ENCODE results near the gene CBFA2T2.

The CBFA2T2 gene

DNA sequence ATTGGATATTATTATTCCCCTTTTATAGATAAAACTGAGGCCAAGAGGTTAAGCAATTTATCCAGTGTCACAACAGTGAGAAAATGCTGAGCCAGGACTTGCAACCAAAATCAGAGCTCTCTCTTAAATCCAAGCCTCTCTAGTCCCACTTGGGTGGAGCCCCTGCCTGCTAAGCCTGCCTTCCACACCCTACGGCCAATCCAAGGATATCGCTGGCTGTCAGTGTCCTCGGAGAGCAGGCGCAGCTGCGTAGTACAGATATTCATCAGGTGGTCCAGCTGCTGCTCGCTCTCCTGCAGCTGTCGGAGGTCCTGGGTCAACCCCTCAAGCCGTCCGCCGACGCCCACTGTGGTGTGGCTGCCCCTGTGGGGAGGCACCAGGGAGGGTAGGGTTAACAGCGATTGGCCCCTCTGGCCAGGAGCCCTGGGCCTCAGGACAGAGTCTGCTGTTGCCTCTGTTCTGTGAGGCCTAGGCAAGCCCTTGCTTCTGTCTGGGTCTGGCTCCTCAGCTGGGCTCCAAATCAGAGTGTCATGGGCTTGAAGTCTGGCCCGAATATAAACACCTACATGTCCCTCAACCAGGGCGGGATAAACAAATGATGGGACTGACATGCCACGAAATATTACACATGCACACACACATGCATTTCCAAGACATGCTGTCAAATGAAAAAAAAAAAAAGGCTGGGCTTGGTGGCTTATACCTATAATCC lies 188.3 kb downstream of the CBFA2T2 start:
- no peak for TF ChIP-seq FOXP2 (optimal IDR thresholded peaks at IDR 0.05; ENCODE audit: borderline replicate concordance, extremely low read depth, extremely low read length, insufficient read depth)
- TF ChIP-seq SIN3A (IDR thresholded peaks at IDR 0.05; ENCODE audit: borderline replicate concordance, insufficient read depth, low read length): no peak
- TF ChIP-seq, protein P1, sequence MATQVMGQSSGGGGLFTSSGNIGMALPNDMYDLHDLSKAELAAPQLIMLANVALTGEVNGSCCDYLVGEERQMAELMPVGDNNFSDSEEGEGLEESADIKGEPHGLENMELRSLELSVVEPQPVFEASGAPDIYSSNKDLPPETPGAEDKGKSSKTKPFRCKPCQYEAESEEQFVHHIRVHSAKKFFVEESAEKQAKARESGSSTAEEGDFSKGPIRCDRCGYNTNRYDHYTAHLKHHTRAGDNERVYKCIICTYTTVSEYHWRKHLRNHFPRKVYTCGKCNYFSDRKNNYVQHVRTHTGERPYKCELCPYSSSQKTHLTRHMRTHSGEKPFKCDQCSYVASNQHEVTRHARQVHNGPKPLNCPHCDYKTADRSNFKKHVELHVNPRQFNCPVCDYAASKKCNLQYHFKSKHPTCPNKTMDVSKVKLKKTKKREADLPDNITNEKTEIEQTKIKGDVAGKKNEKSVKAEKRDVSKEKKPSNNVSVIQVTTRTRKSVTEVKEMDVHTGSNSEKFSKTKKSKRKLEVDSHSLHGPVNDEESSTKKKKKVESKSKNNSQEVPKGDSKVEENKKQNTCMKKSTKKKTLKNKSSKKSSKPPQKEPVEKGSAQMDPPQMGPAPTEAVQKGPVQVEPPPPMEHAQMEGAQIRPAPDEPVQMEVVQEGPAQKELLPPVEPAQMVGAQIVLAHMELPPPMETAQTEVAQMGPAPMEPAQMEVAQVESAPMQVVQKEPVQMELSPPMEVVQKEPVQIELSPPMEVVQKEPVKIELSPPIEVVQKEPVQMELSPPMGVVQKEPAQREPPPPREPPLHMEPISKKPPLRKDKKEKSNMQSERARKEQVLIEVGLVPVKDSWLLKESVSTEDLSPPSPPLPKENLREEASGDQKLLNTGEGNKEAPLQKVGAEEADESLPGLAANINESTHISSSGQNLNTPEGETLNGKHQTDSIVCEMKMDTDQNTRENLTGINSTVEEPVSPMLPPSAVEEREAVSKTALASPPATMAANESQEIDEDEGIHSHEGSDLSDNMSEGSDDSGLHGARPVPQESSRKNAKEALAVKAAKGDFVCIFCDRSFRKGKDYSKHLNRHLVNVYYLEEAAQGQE (IDR thresholded peaks at IDR 0.05; ENCODE audit: insufficient read depth in 1 of 2, low read depth in 2 of 2, low read length in 2 of 2): no peak
- no peak; the same call in 1 of the 2 replicates for TF ChIP-seq POLR2AphosphoS5 (IDR thresholded peaks at IDR 0.05; ENCODE audit: low read depth, low read length)
- no peak for TF ChIP-seq TAF1 (IDR thresholded peaks at IDR 0.05; ENCODE audit: borderline replicate concordance, insufficient read depth, low read length)

DNA sequence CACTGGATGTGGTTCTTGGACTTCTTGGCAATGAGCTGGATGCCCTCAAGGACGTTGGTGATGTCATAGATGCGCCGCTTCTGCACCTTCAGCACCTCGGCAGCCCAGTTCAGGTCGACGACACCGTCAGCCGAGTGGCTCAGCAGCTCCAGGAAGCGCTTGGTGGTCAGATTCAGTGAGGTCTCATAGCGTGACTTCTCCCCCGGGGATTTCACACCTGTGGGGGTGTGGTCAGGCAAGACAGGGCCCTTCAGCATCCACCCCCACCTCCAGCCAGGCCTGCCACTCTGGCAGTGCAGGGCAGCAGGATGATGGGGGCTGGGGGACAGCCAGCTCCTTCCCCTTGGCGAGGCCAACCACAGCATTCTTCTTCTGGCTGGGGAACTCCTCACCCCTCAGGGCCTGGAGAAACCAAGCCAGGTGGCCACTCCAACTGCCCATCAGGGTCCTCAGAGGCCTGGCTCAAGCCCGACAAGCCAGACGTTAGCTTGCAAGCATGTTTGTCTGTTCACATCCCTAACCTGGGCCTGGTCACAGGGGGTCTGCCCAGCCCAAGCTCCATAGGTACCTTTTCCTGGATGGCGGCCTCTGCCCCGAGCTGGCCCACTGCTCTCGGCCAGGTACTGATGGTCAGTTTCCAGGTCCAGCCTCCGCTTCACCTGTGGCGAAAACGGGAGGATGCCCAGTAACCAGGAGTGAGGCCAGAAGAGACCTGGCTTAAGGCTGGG lies 190.0 kb downstream of the CBFA2T2 start:
- no peak for TF ChIP-seq POLR2AphosphoS5 (IDR thresholded peaks at IDR 0.05; ENCODE audit: low read depth, low read length)
- TF ChIP-seq TAF1 (IDR thresholded peaks at IDR 0.05; ENCODE audit: borderline replicate concordance, insufficient read depth, low read length): no peak
- TF ChIP-seq FOXP2 (optimal IDR thresholded peaks at IDR 0.05; ENCODE audit: borderline replicate concordance, extremely low read depth, extremely low read length, insufficient read depth): no peak
- TF ChIP-seq, protein P1 (IDR thresholded peaks at IDR 0.05; ENCODE audit: insufficient read depth in 1 of 2, low read depth in 2 of 2, low read length in 2 of 2): no peak
- no peak for TF ChIP-seq SIN3A (IDR thresholded peaks at IDR 0.05; ENCODE audit: borderline replicate concordance, insufficient read depth, low read length)

DNA sequence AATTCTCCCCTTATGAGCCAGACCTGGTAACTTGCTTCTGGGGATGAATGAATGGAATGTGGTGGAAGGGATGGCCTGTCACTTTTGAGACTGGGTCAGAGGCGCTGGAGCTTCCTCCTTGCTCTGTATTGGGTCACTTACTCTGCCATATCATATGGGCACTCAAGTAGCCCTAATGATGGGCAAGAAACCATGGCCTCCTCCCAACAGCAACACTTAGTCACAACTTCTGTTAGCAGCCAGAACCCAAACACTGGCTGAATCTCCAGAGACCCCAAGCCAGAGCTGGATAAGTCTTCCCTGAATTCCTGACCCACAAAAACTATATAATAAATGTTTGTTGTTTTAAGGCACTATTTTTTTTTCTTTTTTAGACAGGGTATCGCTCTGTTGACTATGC lies 190.8 kb downstream of the CBFA2T2 start:
- TF ChIP-seq, protein P1 (IDR thresholded peaks at IDR 0.05; ENCODE audit: insufficient read depth in 1 of 2, low read depth in 2 of 2, low read length in 2 of 2): no peak
- TF ChIP-seq TAF1 (IDR thresholded peaks at IDR 0.05; ENCODE audit: borderline replicate concordance, insufficient read depth, low read length) (no peak), SIN3A (IDR thresholded peaks at IDR 0.05; ENCODE audit: borderline replicate concordance, insufficient read depth, low read length) (no peak), FOXP2 (optimal IDR thresholded peaks at IDR 0.05; ENCODE audit: borderline replicate concordance, extremely low read depth, extremely low read length, insufficient read depth) (no peak), POLR2AphosphoS5 (IDR thresholded peaks at IDR 0.05; ENCODE audit: low read depth, low read length) (no peak)

DNA sequence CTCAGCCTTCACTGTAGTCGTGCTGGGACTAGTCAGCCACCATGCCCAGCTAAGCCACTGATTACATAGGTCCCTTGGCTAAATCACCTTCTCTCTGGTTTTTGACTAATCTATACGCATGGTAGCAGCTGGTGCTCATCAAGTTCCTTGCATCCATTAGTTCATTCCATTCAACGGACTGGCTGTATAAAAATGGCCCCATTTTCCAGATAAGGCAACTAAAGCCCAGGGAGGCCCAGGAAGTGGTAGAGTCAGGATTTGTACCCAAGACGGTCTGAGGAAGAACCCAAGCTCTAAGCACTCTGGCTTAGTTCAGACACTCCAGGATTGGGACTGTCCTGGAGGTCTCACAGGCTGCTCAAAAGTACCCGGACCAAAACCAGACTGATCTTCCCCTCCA lies 191.4 kb downstream of the CBFA2T2 start:
- TF ChIP-seq, protein P1 (IDR thresholded peaks at IDR 0.05; ENCODE audit: insufficient read depth in 1 of 2, low read depth in 2 of 2, low read length in 2 of 2): no peak
- TF ChIP-seq TAF1 (IDR thresholded peaks at IDR 0.05; ENCODE audit: borderline replicate concordance, insufficient read depth, low read length) (no peak), POLR2AphosphoS5 (IDR thresholded peaks at IDR 0.05; ENCODE audit: low read depth, low read length) (no peak), FOXP2 (optimal IDR thresholded peaks at IDR 0.05; ENCODE audit: borderline replicate concordance, extremely low read depth, extremely low read length, insufficient read depth) (no peak), SIN3A (IDR thresholded peaks at IDR 0.05; ENCODE audit: borderline replicate concordance, insufficient read depth, low read length) (no peak)

All from PFSK-1 (cell line).